Keratinocyte (primary cell): ENCODE measurements around the gene TREML1. TPM values are rescaled to one million over a fixed set of nuclear protein-coding genes. Genes with fewer than 3 reads are reported as not detected.
A peak's percentile ranks its signal among the peaks of the same experiment; 100 is the strongest.

Source experiments
- DNase-seq: peaks from one replicate; pipeline ENCODE4 v3.0.0-alpha.2; 2011; ENCODE audit warnings: low read depth, missing footprints, low spot score
- FAIRE-seq: peaks from 2 replicates; lab custom pipeline; 2011; peaks lifted over from hg19 to GRCh38; lab: Jason Lieb, UNC
- H2AFZ ChIP-seq: 2 replicates; pipeline ENCODE4 v1.6.0; 2012; ENCODE audit warnings: low read length, control low read depth, inconsistent platforms; ENCODE audit not compliant: control insufficient read depth
- H3K27ac ChIP-seq: 2 replicates; pipeline ENCODE4 v1.5.1; 2011; ENCODE audit warnings: low read length; ENCODE audit not compliant: control insufficient read depth, insufficient read depth
- H3K27me3 ChIP-seq: 3 replicates; pipeline ENCODE4 v1.6.0; 2011; ENCODE audit warnings: low read length; ENCODE audit not compliant: control insufficient read depth, insufficient read depth; ENCODE audit errors: extremely low read depth
- H3K36me3 ChIP-seq, 2 experiments: 2 replicates in 1 of 2; 3 replicates in 1 of 2; pipeline ENCODE4 v1.5.1; 2011; ENCODE audit warnings: low read length in 2 of 2, mild to moderate bottlenecking in 1 of 2; ENCODE audit not compliant: control insufficient read depth in 2 of 2, insufficient read depth in 2 of 2; ENCODE audit errors: extremely low read depth in 1 of 2
- H3K4me1 ChIP-seq: 3 replicates; pipeline ENCODE4 v1.5.1; 2011; ENCODE audit warnings: low read length; ENCODE audit not compliant: control insufficient read depth, insufficient read depth; ENCODE audit errors: extremely low read depth
- H3K4me2 ChIP-seq: 3 replicates; pipeline ENCODE4 v1.6.0; 2011; ENCODE audit warnings: low read depth, low read length; ENCODE audit not compliant: control insufficient read depth, insufficient read depth; ENCODE audit errors: extremely low read depth
- H3K4me3 ChIP-seq, 3 experiments: fragments of 200-600 bp in 1 of 3; sonication (generic) in 1 of 3; 2 replicates in 2 of 3; 3 replicates in 1 of 3; pipeline ENCODE4 v1.5.1; 2011 to 2016; ENCODE audit warnings: low read length in 3 of 3, mild to moderate bottlenecking in 3 of 3, control low read depth in 2 of 3, inconsistent platforms in 1 of 3, low read depth in 1 of 3, mixed read lengths in 1 of 3, mixed run types in 1 of 3, moderate library complexity in 1 of 3; ENCODE audit not compliant: control insufficient read depth in 2 of 3, insufficient read depth in 2 of 3; ENCODE audit errors: extremely low read depth in 1 of 3
- H3K79me2 ChIP-seq: 2 replicates; pipeline ENCODE4 v1.6.0; 2012; ENCODE audit warnings: low read length; ENCODE audit not compliant: control insufficient read depth, insufficient read depth
- H3K9ac ChIP-seq: 3 replicates; pipeline ENCODE4 v1.6.0; 2011; ENCODE audit warnings: low read length; ENCODE audit not compliant: control insufficient read depth, insufficient read depth; ENCODE audit errors: extremely low read depth
- H3K9me1 ChIP-seq: 3 replicates; pipeline ENCODE4 v1.6.0; 2011; ENCODE audit warnings: low read length; ENCODE audit not compliant: control insufficient read depth, insufficient read depth; ENCODE audit errors: extremely low read depth
- H3K9me3 ChIP-seq: 2 replicates; pipeline ENCODE4 v1.5.1; 2012; ENCODE audit warnings: low read depth, low read length; ENCODE audit not compliant: control insufficient read depth
- H4K20me1 ChIP-seq: 3 replicates; pipeline ENCODE4 v1.6.0; 2011; ENCODE audit warnings: low read length; ENCODE audit not compliant: control insufficient read depth, insufficient read depth; ENCODE audit errors: extremely low read depth
- EZH2 ChIP-seq: IDR thresholded peaks from one replicate; pipeline ENCODE4 v1.6.1; 2012; ENCODE audit warnings: inconsistent platforms, mild to moderate bottlenecking, low read length, moderate library complexity
- dilution Hi-C: fragments of 300-500 bp; cut with MboI; formaldehyde crosslinking; loops from one replicate; pipeline ENCODE4 v1.7.0; 2020; ENCODE audit warnings: low sequenced_read_pairs; ENCODE audit not compliant: extremely low pct_ligation_motif_present
- polyA plus RNA-seq, 5 experiments: library from polyadenylated mRNA; depleted of rRNA in 3 of 5; stranded (reverse) in 3 of 5; stranded (forward) in 1 of 5; unstranded in 1 of 5; fragments of >200 nt; gene quantifications; 1 replicate in 1 of 5; 2 replicates in 3 of 5; 3 replicates in 1 of 5; pipeline versions ENCODE4 v1.2.1 to v1.2.3, GENCODE V29; 2011 to 2012; ENCODE audit warnings: missing spikeins in 2 of 5, low read depth in 1 of 5, low replicate concordance in 1 of 5
- TF ChIP-seq, protein P1 (sequence below), 3 experiments: IDR thresholded peaks in 1 of 3; conservative IDR thresholded peaks in 1 of 3; optimal IDR thresholded peaks in 1 of 3; 2 replicates in 2 of 3; 3 replicates in 1 of 3; pipeline versions ENCODE3 to v1.5.1; 2011; ENCODE audit warnings: low read length in 3 of 3, mild to moderate bottlenecking in 3 of 3, moderate library complexity in 2 of 3, control low read depth in 1 of 3, inconsistent platforms in 1 of 3; ENCODE audit not compliant: insufficient read depth in 2 of 3; ENCODE audit errors: extremely low read depth in 1 of 3

The TREML1 gene
- polyA plus RNA-seq, 1 donor (not counting 4 experiments of a cell fraction or from before 2014, with no cell fraction given), result 0.26 TPM

GRCh38 chr6:41181566-41181965 is 27.4 kb upstream of the TREML1 start:
- no peak for TF ChIP-seq EZH2
- TF ChIP-seq, protein P1, sequence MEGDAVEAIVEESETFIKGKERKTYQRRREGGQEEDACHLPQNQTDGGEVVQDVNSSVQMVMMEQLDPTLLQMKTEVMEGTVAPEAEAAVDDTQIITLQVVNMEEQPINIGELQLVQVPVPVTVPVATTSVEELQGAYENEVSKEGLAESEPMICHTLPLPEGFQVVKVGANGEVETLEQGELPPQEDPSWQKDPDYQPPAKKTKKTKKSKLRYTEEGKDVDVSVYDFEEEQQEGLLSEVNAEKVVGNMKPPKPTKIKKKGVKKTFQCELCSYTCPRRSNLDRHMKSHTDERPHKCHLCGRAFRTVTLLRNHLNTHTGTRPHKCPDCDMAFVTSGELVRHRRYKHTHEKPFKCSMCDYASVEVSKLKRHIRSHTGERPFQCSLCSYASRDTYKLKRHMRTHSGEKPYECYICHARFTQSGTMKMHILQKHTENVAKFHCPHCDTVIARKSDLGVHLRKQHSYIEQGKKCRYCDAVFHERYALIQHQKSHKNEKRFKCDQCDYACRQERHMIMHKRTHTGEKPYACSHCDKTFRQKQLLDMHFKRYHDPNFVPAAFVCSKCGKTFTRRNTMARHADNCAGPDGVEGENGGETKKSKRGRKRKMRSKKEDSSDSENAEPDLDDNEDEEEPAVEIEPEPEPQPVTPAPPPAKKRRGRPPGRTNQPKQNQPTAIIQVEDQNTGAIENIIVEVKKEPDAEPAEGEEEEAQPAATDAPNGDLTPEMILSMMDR (optimal IDR thresholded peaks at IDR 0.05 in 1 of 3, IDR thresholded peaks at IDR 0.05 in 1 of 3, conservative IDR thresholded peaks at IDR 0.05 in 1 of 3; ENCODE audit: extremely low read depth in 1 of 3, insufficient read depth in 2 of 3, low read length in 3 of 3), result no peak
- H3K4me1 ChIP-seq, result peaks cover 4% of the 10 kb centered on the region
- no peaks in the 10 kb centered on the region for H3K79me2 ChIP-seq
- no peak overlapping the region for H3K4me2 ChIP-seq
- no peak overlapping the region for H3K9ac ChIP-seq
- DNase-seq, result no peak
- no peak overlapping the region for H3K4me3 ChIP-seq
- H3K27ac ChIP-seq, result no peak overlapping the region
- peaks cover 2% of the 10 kb centered on the region for H3K27me3 ChIP-seq
- no peaks in the 10 kb centered on the region for H4K20me1 ChIP-seq
- dilution Hi-C loops, result loop anchor here (25.0 kb wide), 1 partner anchor 94 kb away; no protein-coding TSS in a partner anchor
- H3K9me3 ChIP-seq, result no peaks in the 10 kb centered on the region
- no peak for FAIRE-seq
- no peaks in the 10 kb centered on the region for H3K9me1 ChIP-seq
- H2AFZ ChIP-seq, result peak overlapping the region; percentile 7
- no peaks in the 10 kb centered on the region for H3K36me3 ChIP-seq

DNA sequence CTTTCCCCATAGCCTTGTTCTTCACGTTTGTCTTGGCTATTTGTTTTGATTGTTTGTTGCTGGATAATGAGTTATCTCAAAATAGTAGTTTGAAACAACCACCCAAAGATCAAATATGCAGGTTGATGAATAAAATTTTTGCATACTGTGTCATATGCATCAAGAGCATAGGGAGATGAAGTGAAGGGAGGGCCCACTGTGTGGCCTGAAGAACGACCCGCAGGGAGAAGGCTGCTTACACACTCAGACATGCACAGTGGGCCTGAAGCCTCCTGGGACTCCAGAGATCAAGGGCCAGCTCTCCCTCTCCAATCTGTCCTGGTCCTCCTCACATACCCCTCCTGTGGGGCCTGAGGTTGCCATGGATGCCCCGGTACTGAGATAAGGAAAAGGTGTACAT is 25.0 kb upstream of the TREML1 start:
- dilution Hi-C loops, result loop anchor here (25.0 kb wide), 1 partner anchor 92 kb away; no protein-coding TSS in a partner anchor

More for the DNA sequence above, 25.0 kb upstream of the TREML1 start:
- Histone ChIP-seq H3K27me3 (peaks cover 10% of the 10 kb centered on the region), H4K20me1 (no peaks in the 10 kb centered on the region), H3K9ac (no peak overlapping the region), H2AFZ (no peak overlapping the region), H3K36me3 (no peaks in the 10 kb centered on the region), H3K9me3 (no peaks in the 10 kb centered on the region), H3K4me3 (no peak overlapping the region), H3K79me2 (no peaks in the 10 kb centered on the region), H3K9me1 (no peaks in the 10 kb centered on the region), H3K27ac (no peak overlapping the region), H3K4me2 (no peak overlapping the region), H3K4me1 (peaks cover 4% of the 10 kb centered on the region)
- DNase-seq, result no peak
- TF ChIP-seq, protein P1 (optimal IDR thresholded peaks at IDR 0.05 in 1 of 3, IDR thresholded peaks at IDR 0.05 in 1 of 3, conservative IDR thresholded peaks at IDR 0.05 in 1 of 3; ENCODE audit: extremely low read depth in 1 of 3, insufficient read depth in 2 of 3, low read length in 3 of 3), result no peak
- no peak for TF ChIP-seq EZH2
- no peak for FAIRE-seq
